WI38 (cell line): ENCODE measurements around the gene THSD8.
"Not testable (repeated sequence)": the region's sequence is repeated elsewhere in the genome, so short reads cannot be mapped to it uniquely, and the experiment has no call there.

Source experiments
- H3K4me3 ChIP-seq: 2 replicates; pipeline ENCODE4 v1.5.1; 2011; ENCODE audit warnings: low read depth, mild to moderate bottlenecking, control low read depth, low read length
- CTCF ChIP-seq: IDR thresholded peaks from 2 replicates; pipeline ENCODE4 v1.5.1; 2012; ENCODE audit warnings: low read depth, mild to moderate bottlenecking, control low read depth, low read length

THSD8 gene

GRCh38 chr19:12794196-12794941 lies 7.5 kb upstream of the THSD8 start:
- H3K4me3 ChIP-seq: peak overlapping the region; percentile 91
- TF ChIP-seq CTCF: no peak

GRCh38 chr19:12794971-12795381 lies 6.9 kb upstream of the THSD8 start:
- no peak overlapping the region for H3K4me3 ChIP-seq
- TF ChIP-seq CTCF: no peak

GRCh38 chr19:12796146-12797071 lies 5.5 kb upstream of the THSD8 start:
- H3K4me3 ChIP-seq: no peak overlapping the region
- peak; percentile 96 for TF ChIP-seq CTCF

GRCh38 chr19:12797141-12797587 lies 4.7 kb upstream of the THSD8 start:
- H3K4me3 ChIP-seq: no peak overlapping the region
- no peak for TF ChIP-seq CTCF

- H3K4me3 ChIP-seq: not testable (repeated sequence)
Measured at GRCh38 chr19:12797607-12798006, 4.3 kb upstream of the THSD8 start.

- no peak for TF ChIP-seq CTCF
Measured at GRCh38 chr19:12799742-12800465, 2.0 kb upstream of the THSD8 start.

GRCh38 chr19:12800466-12800770 lies 1.5 kb upstream of the THSD8 start:
- H3K4me3 ChIP-seq: peak overlapping the region; percentile 81
- no peak for TF ChIP-seq CTCF

More at GRCh38 chr19:12799742-12800465, 2.0 kb upstream of the THSD8 start:
- H3K4me3 ChIP-seq: no peak overlapping the region
